NB4 (cell line): ENCODE measurements around the gene FGA.

Experiments used
- CTCF ChIP-seq: IDR thresholded peaks from one replicate; pipeline ENCODE4 v1.5.1; 2012; ENCODE audit warnings: low read depth, low read length
- MAX ChIP-seq: IDR thresholded peaks from 2 replicates; pipeline ENCODE4 v1.6.1; 2011; ENCODE audit warnings: low read depth, low read length
- MYC ChIP-seq: IDR thresholded peaks from 2 replicates; pipeline ENCODE4 v1.6.1; 2011; ENCODE audit warnings: low read depth, low read length
- POLR2A ChIP-seq: IDR thresholded peaks from 2 replicates; pipeline ENCODE4 v1.6.1; 2011; ENCODE audit warnings: mild to moderate bottlenecking; ENCODE audit not compliant: insufficient read length; ENCODE audit errors: extremely low read depth

- TF ChIP-seq CTCF (no peak), POLR2A (no peak), MAX (no peak), MYC (no peak)
Observed at GRCh38 chr4:154588198-154588597, 2.3 kb downstream of the FGA start.
